Fibroblast of skin of left biceps (primary cell): ENCODE data around the gene SPATS2.
"Not testable (repeated sequence)": the region's sequence is repeated elsewhere in the genome, so short reads cannot be mapped to it uniquely, and the experiment has no call there.

Experiments
- DNase-seq, 2 experiments: peaks; one replicate each; pipeline ENCODE4 v3.0.0-alpha.2; 2013; ENCODE audit warnings: low read depth in 2 of 2

The SPATS2 gene

GRCh38 chr12:49349266-49349665, 18.0 kb upstream of the SPATS2 start:
- no peak for DNase-seq

DNA sequence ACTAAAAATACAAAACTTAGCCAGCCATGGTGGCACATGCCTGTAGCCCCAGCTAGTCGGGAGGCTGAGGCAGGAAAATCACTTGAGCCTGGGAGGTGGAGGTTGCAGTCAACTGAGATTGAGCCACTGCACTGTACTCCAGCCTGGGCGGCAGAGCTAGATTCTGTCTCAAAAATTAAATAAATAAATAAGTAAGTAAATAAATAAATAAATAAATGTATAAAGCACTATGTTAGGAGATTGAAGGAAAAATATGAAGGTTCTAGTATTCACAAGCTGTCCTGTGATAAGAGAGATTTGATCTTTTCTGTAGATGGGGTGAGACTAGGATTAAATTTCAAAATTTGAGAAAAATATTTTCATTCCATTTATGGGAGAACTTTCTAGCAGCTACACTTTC, 14.9 kb upstream of the SPATS2 start:
- no peak for DNase-seq

- DNase-seq, result no peak
Measured at GRCh38 chr12:49355913-49356312, 11.3 kb upstream of the SPATS2 start.

GRCh38 chr12:49357103-49357678, 10.1 kb upstream of the SPATS2 start:
- no peak for DNase-seq

DNA sequence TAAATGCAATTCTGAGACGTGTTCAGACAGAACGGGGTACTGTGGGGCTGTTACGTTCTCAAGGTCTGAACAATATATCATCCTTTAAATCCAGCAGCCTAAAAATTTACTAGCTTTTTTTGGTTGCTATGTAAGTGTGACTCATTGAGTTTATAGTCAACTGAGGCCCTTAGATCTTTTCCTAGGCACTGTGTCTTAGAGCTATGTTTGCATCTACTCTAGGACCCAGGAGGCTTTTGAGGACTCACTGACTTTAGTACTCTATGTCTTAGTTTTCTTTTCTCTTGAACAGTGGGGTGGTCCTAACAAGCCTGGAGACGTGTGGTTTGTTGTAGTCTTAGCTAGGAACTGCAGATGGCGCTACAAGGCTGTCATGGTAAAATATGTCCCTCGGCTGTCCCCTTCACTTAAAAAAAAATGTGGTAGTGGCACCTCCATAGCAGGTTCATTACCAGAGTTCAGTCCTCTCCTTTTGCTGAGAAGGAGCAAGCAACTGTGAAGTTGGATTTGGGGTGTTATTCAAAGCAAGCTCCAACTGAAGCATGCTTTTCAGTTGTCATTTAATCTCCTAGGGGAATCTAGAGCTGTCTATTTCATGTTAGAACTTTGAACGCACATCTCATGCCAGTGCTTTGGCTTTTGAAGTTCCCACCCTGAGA, 8.7 kb upstream of the SPATS2 start:
- DNase-seq, result no peak

GRCh38 chr12:49359671-49360070, 7.6 kb upstream of the SPATS2 start:
- DNase-seq, result no peak

DNA sequence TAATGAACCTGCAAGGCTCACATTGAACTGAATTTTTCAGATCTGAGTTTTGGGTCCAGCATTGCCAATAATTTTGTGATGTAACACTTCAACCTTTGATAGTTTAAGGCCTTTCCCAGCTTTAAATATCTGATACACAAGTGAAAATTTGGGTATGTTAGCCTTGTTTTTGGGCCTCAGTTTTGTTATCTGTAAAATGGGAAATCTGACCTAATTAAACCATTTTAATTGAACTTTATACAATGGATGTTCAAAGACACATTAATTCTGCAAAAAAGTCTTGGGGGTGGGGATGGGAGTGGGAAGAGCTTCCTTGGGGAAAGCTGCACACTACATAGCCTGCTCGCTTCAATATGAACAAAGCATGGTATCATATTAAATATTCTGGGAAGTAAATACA, 5.2 kb upstream of the SPATS2 start:
- DNase-seq, result no peak

DNA sequence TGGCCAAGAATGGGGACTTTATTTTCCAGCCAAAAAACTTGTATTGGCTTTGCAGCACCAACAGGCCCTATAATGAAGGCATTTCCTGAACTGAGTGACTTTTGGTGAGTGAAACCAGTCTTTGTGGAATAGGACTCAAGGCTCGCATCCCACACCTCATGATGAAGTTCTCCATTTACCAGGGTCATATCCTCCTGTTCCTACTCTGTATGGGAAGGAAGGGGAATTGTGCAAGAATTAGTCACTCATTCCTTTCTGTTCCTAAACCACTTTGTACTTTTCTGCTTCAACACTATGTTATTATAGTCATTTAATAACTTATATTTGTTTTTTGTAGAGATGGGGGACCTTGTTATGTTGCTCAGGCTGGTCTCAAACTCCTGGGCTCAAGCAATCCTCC, 2.3 kb upstream of the SPATS2 start:
- DNase-seq, result no peak

DNA sequence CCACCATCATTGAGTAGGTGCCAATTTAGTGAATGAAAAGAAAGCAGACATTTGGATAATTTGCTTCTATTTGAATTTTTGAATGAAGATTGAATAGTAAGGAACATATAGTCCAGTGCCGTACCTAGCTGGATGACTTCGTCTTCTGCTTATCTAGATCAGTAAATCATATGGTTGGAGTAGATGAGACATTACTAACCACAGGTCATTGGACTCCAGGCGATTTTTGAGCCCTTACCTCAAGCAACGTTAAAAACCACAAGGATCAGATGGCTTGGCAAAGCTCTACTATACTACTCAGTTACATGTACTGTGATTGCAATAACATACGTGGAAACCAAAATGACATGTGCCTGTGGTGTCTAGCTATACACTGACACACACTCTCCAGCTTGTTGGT, 1.7 kb upstream of the SPATS2 start:
- no peak for DNase-seq

DNA sequence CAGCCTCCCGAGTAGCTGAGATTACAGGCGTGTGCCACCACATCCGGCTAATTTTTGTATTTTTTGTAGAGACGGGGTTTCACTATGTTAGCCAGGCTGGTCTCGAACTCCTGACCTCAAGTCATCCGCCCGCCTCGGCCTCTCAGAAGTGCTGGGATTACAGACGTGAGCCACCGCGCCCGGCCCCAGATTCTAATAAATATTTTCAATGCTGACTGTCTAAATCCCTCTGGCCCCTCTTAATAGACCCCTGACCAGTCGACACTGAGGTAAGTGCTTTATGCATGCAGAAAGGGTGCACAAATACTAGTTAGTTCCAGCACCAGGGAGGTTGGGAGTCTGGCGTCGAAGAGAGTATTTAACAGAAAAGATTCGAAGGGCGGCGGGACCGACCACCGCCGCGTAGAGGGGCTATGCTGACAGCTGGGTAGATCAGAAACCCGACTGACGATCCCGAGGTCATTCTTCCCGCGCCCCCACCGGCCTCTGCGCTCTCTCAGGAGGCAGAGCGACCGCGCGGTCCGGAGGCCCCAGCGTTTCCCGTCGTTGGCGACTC, 1.1 kb upstream of the SPATS2 start:
- no peak for DNase-seq

DNA sequence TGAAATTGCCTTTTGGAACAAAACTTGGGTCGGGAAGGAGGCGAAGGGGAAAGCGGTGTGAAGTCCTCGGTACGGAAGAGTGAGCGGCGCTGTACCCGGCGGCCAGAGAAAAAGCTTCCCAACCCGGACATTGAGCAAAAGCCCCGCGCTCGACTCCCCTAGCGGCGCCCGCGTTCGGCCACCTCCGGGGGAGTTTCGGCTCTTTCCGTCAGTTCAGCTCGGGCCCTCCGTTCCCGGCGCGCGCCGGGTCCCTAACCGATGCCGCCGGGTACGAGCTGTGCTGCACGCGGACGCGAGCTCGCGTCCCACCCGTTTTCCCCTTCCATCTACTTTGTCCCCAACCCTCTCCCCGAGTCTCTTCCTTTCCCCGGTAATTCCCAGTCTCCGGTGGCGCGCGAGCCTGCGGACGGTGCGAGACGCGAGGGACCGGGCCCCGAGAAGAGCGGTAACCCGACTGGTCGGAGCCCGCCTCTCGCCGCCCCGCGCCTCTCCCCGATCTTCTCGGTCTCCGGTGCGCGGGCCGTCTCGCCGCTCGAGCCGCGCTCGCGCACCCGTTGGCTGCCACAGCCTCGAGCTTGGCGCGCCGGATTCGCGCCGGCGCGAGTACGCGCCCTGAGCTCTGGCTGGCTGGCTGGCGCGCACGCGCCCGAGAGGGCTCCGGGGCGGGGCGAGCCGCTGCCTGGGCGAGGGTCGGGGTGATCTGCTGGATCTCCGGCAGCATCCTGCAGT, 446 bp upstream of the SPATS2 start:
- peak; percentile 85 to 90 for DNase-seq

GRCh38 chr12:49368240-49368600, 958 bp downstream of the SPATS2 start:
- no peak for DNase-seq

DNA sequence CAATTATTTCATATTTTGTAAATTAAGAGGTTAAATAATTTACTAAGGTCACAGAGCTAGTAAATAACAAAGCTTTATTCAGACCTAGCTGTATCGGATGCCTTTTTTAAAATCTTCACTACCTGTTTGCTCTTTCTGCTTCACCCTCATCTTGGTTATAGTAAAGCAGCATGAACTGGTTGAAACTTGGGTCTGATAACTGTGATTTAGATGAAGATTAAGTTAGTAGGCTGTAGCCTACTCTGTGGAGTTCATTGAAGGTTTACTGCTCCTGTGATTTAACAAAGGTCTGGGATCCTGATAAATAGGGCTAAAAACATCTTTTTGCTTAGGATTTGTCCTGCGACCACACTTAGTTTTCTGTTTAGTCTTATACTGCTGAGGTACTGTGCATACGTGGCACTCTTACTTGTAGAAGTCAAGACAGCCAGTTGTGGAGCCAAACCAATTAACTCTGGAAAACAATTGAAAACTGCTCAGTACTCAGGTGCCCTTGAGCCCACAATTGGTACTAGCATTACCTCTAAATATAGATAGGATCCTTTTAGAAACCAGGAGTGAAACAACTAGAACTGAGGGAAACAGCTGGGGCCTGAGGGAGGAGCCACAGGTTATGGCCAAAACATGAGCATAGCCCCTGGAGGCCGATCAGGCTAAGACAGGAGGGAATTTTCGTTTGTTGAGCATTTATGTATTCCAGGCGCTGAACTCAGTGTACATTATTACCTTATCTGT, 2.3 kb downstream of the SPATS2 start:
- DNase-seq, result no peak

DNA sequence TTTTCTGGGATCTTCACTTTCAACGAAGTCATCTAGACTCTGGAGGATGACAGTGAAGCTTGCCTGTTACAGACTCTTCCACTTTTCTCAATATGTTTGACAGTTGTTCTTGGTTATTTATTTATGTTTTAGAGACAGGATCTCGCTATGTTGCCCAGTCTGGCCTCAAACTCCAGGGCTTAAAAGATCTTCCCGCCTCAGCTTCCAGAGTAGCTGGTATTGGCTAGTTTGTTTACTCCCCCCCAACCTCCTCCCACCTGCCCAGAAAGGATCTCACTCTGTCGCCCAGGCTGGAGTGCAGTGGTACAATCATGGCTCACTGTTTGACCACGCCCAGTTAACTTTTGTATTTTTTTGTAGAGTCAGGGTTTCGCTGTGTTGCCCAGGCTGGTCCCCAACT, 3.3 kb downstream of the SPATS2 start:
- no peak for DNase-seq

DNA sequence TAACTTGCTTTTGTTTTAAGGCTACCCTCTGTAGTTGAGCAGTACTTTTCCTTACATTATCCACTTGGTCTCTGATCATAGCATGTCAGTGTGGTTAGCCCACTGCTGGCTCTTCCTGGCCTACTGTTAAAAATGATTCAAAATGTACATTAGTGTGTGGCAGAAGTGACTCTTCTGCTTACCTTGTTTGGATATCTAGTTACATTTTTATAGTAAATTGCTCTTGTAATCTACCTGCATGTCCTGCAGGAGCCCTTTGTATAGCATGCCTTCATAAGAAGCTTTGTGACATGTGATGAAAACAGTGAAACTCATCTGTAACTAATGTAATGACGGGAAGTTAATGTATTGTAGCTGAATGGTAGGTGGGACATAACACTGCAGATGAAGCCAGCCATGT, 8.1 kb downstream of the SPATS2 start:
- no peak for DNase-seq

- DNase-seq, result no peak
Measured at GRCh38 chr12:49377386-49377785, 10.1 kb downstream of the SPATS2 start.

DNA sequence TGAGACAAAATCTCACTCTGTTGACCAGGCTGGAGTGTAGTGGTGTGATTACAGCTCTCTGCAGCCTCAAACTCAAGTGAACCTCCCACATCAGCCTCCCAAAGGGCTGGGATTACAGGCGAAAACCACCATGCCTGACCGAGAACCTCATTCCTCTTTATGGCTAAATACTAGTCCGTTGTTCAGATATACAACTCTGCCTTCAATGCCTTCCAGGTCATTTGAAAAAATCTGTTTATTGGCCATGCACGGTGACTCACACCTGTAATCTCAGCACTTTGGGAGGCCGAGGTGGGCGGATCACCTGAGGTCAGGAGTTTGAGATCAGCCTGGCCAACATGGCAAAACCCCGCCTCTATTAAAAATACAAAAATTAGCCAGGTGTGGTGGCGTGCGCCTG, 12.9 kb downstream of the SPATS2 start:
- DNase-seq, result not testable (repeated sequence)

GRCh38 chr12:49388682-49389386, 21.6 kb downstream of the SPATS2 start:
- DNase-seq, result no peak

- no peak for DNase-seq
Measured at GRCh38 chr12:49389387-49389703, 22.1 kb downstream of the SPATS2 start.

DNA sequence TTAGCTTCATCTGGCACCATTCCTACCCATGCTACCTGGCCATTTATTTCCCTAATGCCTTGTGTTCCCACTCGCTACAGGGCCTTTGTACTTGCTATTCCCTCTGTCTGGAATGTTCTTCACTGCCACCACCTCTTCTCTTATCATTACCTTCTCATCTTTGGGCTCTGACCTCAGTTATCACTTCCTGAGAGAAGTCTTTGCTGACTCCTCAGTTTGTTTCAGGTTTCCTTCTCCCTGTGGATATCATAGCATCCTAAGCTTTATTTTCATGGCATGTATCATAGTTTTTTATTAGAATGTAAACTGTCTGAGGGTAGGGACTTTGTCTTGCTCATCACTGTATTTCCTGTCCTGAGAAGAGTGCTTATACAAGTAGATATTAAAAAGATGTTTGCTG, 29.7 kb downstream of the SPATS2 start:
- DNase-seq, result no peak

GRCh38 chr12:49400304-49400703, 33.0 kb downstream of the SPATS2 start:
- no peak for DNase-seq

- no peak for DNase-seq
Measured at GRCh38 chr12:49403971-49404450, 36.7 kb downstream of the SPATS2 start.
